Mesenchymal stem cell (in vitro differentiated cells and primary cell): ENCODE measurements around the gene FGFBP1.

Source experiments
- DNase-seq: peaks from one replicate; pipeline ENCODE4 v3.0.0-alpha.2; 2013
- H2AFZ ChIP-seq: one replicate; pipeline ENCODE4 v1.6.1; 2013; ENCODE audit warnings: low read depth, mild to moderate bottlenecking, control low read depth, inconsistent platforms, low read length, moderate library complexity
- H2AK5ac ChIP-seq: 2 replicates; pipeline ENCODE4 v1.6.1; 2013; ENCODE audit warnings: low read length, moderate library complexity, mild to moderate bottlenecking, inconsistent platforms; ENCODE audit not compliant: severe bottlenecking
- H2BK120ac ChIP-seq: one replicate; pipeline ENCODE4 v1.6.1; 2013; ENCODE audit warnings: low read depth, mild to moderate bottlenecking, inconsistent platforms, low read length, moderate library complexity
- H2BK12ac ChIP-seq, 2 experiments: one replicate each; pipeline ENCODE4 v1.6.1; 2013; ENCODE audit warnings: inconsistent platforms in 2 of 2, low read length in 2 of 2, mild to moderate bottlenecking in 2 of 2, moderate library complexity in 2 of 2, control low read depth in 1 of 2
- H2BK15ac ChIP-seq: one replicate; pipeline ENCODE4 v1.6.1; 2013; ENCODE audit warnings: mild to moderate bottlenecking, low read depth, inconsistent platforms; ENCODE audit not compliant: poor library complexity, severe bottlenecking
- H2BK5ac ChIP-seq: 2 replicates; pipeline ENCODE4 v1.6.1; 2013; ENCODE audit warnings: low read depth, mild to moderate bottlenecking, low read length, control low read depth, inconsistent platforms; ENCODE audit not compliant: poor library complexity, severe bottlenecking
- H3K14ac ChIP-seq, 2 experiments: one replicate each; pipeline ENCODE4 v1.6.1; 2013; ENCODE audit warnings: inconsistent platforms in 2 of 2, low read length in 2 of 2, control low read depth in 1 of 2, mild to moderate bottlenecking in 1 of 2, moderate library complexity in 1 of 2
- H3K18ac ChIP-seq, 2 experiments: one replicate each; pipeline ENCODE4 v1.6.1; 2013; ENCODE audit warnings: inconsistent platforms in 2 of 2, low read length in 2 of 2, control low read depth in 1 of 2, low read depth in 1 of 2, mild to moderate bottlenecking in 1 of 2
- H3K23ac ChIP-seq, 2 experiments: one replicate each; pipeline ENCODE4 v1.6.1; 2013; ENCODE audit warnings: inconsistent platforms in 2 of 2, low read length in 2 of 2, mild to moderate bottlenecking in 2 of 2, moderate library complexity in 2 of 2, control low read depth in 1 of 2
- H3K27ac ChIP-seq: 2 replicates; pipeline ENCODE4 v1.5.1; 2013; ENCODE audit warnings: mild to moderate bottlenecking, moderate library complexity, low read length, control low read depth, inconsistent platforms; ENCODE audit not compliant: poor library complexity, severe bottlenecking
- H3K27me3 ChIP-seq, 2 experiments: 2 replicates each; pipeline versions ENCODE4 v1.6.1 to v1.7.0; 2013; ENCODE audit warnings: low read length in 2 of 2, mild to moderate bottlenecking in 2 of 2, moderate library complexity in 2 of 2, control low read depth in 1 of 2, inconsistent platforms in 1 of 2; ENCODE audit not compliant: control insufficient read depth in 1 of 2, insufficient read depth in 1 of 2
- H3K36me3 ChIP-seq, 2 experiments: 2 replicates each; pipeline versions ENCODE4 v1.6.1 to v1.7.0; 2013; ENCODE audit warnings: low read length in 2 of 2, control low read depth in 1 of 2, inconsistent platforms in 1 of 2, low read depth in 1 of 2, mild to moderate bottlenecking in 1 of 2; ENCODE audit not compliant: insufficient read depth in 2 of 2, control insufficient read depth in 1 of 2
- H3K4ac ChIP-seq, 2 experiments: one replicate each; pipeline ENCODE4 v1.6.1; 2013; ENCODE audit warnings: inconsistent platforms in 2 of 2, low read length in 2 of 2, mild to moderate bottlenecking in 2 of 2, moderate library complexity in 2 of 2, control low read depth in 1 of 2, low read depth in 1 of 2
- H3K4me1 ChIP-seq: 2 replicates; pipeline ENCODE4 v1.6.1; 2013; ENCODE audit warnings: low read depth, low read length, control low read depth; ENCODE audit not compliant: control insufficient read depth, insufficient read depth
- H3K4me2 ChIP-seq: 2 replicates; pipeline ENCODE4 v1.6.1; 2013; ENCODE audit warnings: low read length, mild to moderate bottlenecking, inconsistent platforms; ENCODE audit not compliant: poor library complexity, severe bottlenecking
- H3K4me3 ChIP-seq, 2 experiments: 2 replicates each; pipeline versions ENCODE4 v1.5.1 to v1.7.0; 2013; ENCODE audit warnings: low read length in 2 of 2, mild to moderate bottlenecking in 2 of 2, control low read depth in 1 of 2, low read depth in 1 of 2; ENCODE audit not compliant: insufficient read depth in 1 of 2
- H3K79me1 ChIP-seq: replicated peaks from 2 replicates; pipeline ENCODE4 v1.6.1; 2013; ENCODE audit warnings: mild to moderate bottlenecking, control low read depth, low read length, inconsistent platforms; ENCODE audit not compliant: poor library complexity, severe bottlenecking
- H3K9ac ChIP-seq: 2 replicates; pipeline ENCODE4 v1.7.0; 2013; ENCODE audit warnings: mild to moderate bottlenecking, low read length, moderate library complexity
- H3K9me3 ChIP-seq: 2 replicates; pipeline ENCODE4 v1.7.0; 2013; ENCODE audit warnings: mild to moderate bottlenecking, low read length; ENCODE audit not compliant: control insufficient read depth
- H4K8ac ChIP-seq: one replicate; pipeline ENCODE4 v1.6.1; 2013; ENCODE audit warnings: inconsistent platforms, mild to moderate bottlenecking, low read length, moderate library complexity
- H4K91ac ChIP-seq: one replicate; pipeline ENCODE4 v1.6.1; 2013; ENCODE audit warnings: mild to moderate bottlenecking, low read length, inconsistent platforms
- WGBS: methylation state at CpG from one replicate; pipeline ENCODE4 v1.1.7; 2013; ENCODE audit warnings: mixed read lengths; 5-methylcytosine and 5-hydroxymethylcytosine counted together

FGFBP1 gene

GRCh38 chr4:15968551-15969300 lies 30.2 kb upstream of the FGFBP1 start:
- Histone ChIP-seq H2BK5ac (no peak overlapping the region), H3K36me3 (no peaks in the 10 kb centered on the region), H3K14ac (no peak overlapping the region), H2AK5ac (no peak overlapping the region), H3K9me3 (peaks cover 7% of the 10 kb centered on the region), H4K91ac (no peak overlapping the region), H3K4me2 (no peak overlapping the region), H2BK12ac (no peak overlapping the region), H3K18ac (no peak overlapping the region), H4K8ac (no peak overlapping the region), H2BK15ac (no peak overlapping the region), H3K27ac (no peak overlapping the region), H2AFZ (no peak overlapping the region), H2BK120ac (no peak overlapping the region), H3K4me3 (no peak overlapping the region), H3K23ac (no peak overlapping the region), H3K27me3 (peaks cover 0 to 8% of the 10 kb centered on the region in 2 experiments), H3K79me1 (no peaks in the 10 kb centered on the region), H3K4ac (no peak overlapping the region), H3K9ac (no peak overlapping the region), H3K4me1 (no peaks in the 10 kb centered on the region)
- 97% methylated on average over 9 of the region's 11 CpGs for WGBS
- no peak for DNase-seq

GRCh38 chr4:15965325-15965724 lies 26.8 kb upstream of the FGFBP1 start:
- Histone ChIP-seq H4K91ac (no peak overlapping the region), H2BK12ac (no peak overlapping the region), H3K4me1 (peaks cover 3% of the 10 kb centered on the region), H3K14ac (no peak overlapping the region), H2BK5ac (no peak overlapping the region), H2BK120ac (no peak overlapping the region), H3K4ac (no peak overlapping the region), H3K36me3 (no peaks in the 10 kb centered on the region), H3K9ac (no peak overlapping the region), H3K9me3 (peaks cover 7% of the 10 kb centered on the region), H3K27ac (no peak overlapping the region), H2AK5ac (no peak overlapping the region), H2AFZ (no peak overlapping the region), H3K18ac (no peak overlapping the region), H3K27me3 (peaks cover 0 to 10% of the 10 kb centered on the region in 2 experiments), H2BK15ac (no peak overlapping the region), H3K79me1 (no peaks in the 10 kb centered on the region), H3K4me2 (no peak overlapping the region), H3K4me3 (no peak overlapping the region), H4K8ac (no peak overlapping the region), H3K23ac (no peak overlapping the region)
- 89% methylated on average over 5 of the region's 5 CpGs for WGBS
- DNase-seq: no peak

GRCh38 chr4:15964159-15964558 lies 25.6 kb upstream of the FGFBP1 start:
- Histone ChIP-seq H3K4me1 (peaks cover 3% of the 10 kb centered on the region), H4K8ac (no peak overlapping the region), H2BK15ac (no peak overlapping the region), H2AK5ac (no peak overlapping the region), H2BK12ac (no peak overlapping the region), H3K18ac (no peak overlapping the region), H3K79me1 (no peaks in the 10 kb centered on the region), H3K4me2 (no peak overlapping the region), H3K4me3 (no peak overlapping the region), H4K91ac (no peak overlapping the region), H3K9me3 (peaks cover 7% of the 10 kb centered on the region), H3K9ac (no peak overlapping the region), H2AFZ (no peak overlapping the region), H3K14ac (no peak overlapping the region), H3K27me3 (peaks cover 0 to 10% of the 10 kb centered on the region in 2 experiments), H2BK5ac (no peak overlapping the region), H3K36me3 (no peaks in the 10 kb centered on the region), H3K4ac (no peak overlapping the region), H3K27ac (no peak overlapping the region), H2BK120ac (no peak overlapping the region), H3K23ac (no peak overlapping the region)
- WGBS: 73% methylated on average over 5 of the region's 5 CpGs
- DNase-seq: no peak

- Histone ChIP-seq H3K4me2 (no peak overlapping the region), H3K27ac (no peak overlapping the region)
- WGBS: no CpG with 5 or more reads among the region's 4 CpGs
Measured at GRCh38 chr4:15963576-15963975, 25.0 kb upstream of the FGFBP1 start.

More at GRCh38 chr4:15963576-15963975, 25.0 kb upstream of the FGFBP1 start:
- Histone ChIP-seq H2BK120ac (no peak overlapping the region), H2AK5ac (no peak overlapping the region), H3K4me3 (no peak overlapping the region), H3K36me3 (no peaks in the 10 kb centered on the region), H2AFZ (no peak overlapping the region), H2BK12ac (no peak overlapping the region), H3K9me3 (peaks cover 7% of the 10 kb centered on the region), H3K4ac (no peak overlapping the region), H3K23ac (no peak overlapping the region), H3K9ac (no peak overlapping the region), H3K4me1 (peaks cover 3% of the 10 kb centered on the region), H3K27me3 (peaks cover 0 to 10% of the 10 kb centered on the region in 2 experiments), H3K14ac (no peak overlapping the region), H2BK15ac (no peak overlapping the region), H4K8ac (no peak overlapping the region), H4K91ac (no peak overlapping the region), H3K18ac (no peak overlapping the region), H2BK5ac (no peak overlapping the region), H3K79me1 (no peaks in the 10 kb centered on the region)
- DNase-seq: no peak
